Measurements from ENCODE around the gene TMEM86A.
"Not testable (repeated sequence)": the region's sequence is repeated elsewhere in the genome, so short reads cannot be mapped to it uniquely, and the experiment has no call there.

TMEM86A gene

DNA sequence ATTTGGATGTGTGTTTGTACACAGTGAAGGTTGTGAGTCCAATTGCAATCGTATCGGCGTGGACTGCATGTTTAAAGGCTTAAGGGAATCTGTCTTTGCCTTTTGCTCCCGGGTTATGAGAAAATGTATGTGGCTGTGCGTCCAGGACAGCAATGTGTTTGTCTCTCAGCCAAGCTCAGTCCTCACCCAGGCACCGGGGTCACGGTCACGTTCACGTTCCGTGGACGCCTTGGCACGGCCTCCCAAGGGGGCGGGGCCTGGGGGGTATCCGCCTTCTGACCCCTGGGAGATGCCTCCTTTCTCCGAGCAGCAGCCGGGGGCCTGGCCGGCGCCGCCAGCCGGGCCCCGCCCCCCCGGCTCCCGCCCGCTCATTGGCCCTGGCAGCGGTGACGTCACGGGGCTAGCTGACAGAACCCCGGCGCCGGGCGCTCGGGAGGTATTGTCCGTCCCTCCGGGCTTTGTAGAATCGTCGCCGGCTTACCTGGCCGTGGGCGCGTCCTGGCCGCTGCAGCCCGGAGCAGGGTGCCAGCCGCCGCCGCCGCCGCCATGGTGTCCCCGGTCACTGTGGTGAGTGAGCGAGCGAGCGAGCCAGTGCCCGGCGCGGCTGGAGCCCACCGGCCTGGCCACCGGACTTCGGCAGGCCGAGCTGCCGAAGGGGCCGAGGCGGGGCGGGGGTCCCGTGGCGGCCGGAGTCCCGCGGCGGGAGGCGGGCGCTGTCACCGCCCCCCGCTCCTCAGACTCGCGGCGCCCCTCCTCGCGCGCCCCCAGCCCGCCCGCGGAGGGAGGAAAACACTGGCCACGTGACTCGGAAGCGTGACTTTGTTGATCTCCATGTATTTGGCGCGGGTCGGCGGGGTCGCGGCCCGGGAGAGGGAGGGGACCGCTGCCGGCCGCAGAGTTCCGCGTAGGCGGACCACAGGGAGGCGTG lies at the start of gene TMEM86A:
TMEM86A (plus strand) TSS at position 439 of the 928 bp plus-strand sequence; CDS start at position 547, 108 bp downstream.
- DNase-seq = peak; percentile 82

GRCh38 chr11:18650353-18650752 lies 48.2 kb upstream of the TMEM86A start:
- no peak for DNase-seq

DNA sequence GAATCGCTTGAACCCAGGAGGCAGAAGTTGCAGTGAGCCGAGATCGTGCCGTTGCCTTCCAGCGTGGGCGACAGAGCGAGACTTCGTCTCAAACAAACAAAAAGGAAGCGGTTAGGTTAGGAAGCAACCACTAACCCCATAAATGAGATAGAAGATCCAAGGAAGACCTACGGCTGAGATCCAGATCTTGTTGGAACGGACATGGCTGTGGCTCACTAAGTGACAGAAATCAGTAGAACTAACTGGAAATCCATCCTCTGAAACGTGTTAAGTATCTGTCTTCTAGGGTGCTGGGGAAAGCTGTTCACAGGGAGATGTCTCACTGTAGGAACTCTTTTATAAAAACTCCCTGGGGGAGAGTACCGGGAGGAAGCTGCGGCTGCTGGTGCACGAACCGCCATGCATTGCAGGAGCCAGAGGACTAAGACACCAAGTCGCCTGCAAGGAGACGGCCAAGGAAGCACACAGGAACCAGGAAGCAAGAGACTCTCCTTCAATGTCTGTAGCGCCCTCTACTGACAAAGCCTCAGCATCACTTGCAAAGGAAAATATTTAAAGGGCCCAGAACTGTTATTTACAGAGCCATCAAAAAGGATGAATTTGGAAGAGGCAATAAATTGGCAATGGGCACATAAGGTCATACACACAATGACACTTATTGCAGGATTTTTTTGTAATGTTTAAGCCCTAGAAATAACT lies 47.6 kb upstream of the TMEM86A start:
- DNase-seq = no peak

- DNase-seq = no peak
Measured at GRCh38 chr11:18657673-18658072, 40.9 kb upstream of the TMEM86A start.

GRCh38 chr11:18665353-18665872 lies 33.2 kb upstream of the TMEM86A start:
- DNase-seq = not testable (repeated sequence)

GRCh38 chr11:18668131-18668530 lies 30.4 kb upstream of the TMEM86A start:
- DNase-seq = no peak

DNA sequence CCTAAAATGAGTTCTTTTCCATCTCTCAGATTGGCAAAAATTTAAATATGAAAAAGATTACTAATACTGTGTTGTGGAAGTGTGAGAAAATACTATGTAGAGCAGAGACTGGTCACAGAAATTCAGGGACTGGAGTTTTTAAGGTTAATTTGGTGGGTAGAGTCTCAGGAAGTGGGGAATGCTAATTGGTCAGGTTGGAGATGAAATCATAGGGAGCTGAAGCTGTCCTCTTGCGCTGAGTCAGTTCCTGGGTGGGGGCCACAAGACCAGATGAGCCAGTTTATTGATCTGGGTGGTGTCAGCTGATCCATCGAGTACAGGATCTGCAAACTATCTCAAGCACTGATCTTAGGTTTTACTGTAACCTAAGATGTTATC lies 29.4 kb upstream of the TMEM86A start:
- no peak for DNase-seq

GRCh38 chr11:18669711-18670110 lies 28.9 kb upstream of the TMEM86A start:
- no peak for DNase-seq

DNA sequence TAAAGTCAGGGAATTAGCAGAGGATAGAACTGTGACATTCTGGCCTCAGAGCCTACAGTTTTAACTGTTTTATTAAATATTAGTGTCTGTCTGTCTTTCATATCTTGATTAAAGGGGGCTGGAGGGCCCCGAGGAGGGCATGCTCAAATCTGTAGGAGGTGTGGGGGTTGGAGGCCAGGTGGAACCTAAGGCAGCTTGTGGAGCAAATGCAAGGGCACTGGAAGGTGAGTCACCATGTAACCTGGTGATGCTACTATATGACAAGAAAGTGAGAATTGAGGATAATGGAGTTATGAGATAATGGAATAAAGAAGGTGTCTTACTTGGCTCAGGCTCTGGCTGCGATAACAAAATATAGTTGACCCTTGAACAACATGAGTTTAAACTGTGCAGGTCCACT lies 27.3 kb upstream of the TMEM86A start:
- DNase-seq = no peak

GRCh38 chr11:18672209-18672608 lies 26.4 kb upstream of the TMEM86A start:
- peak; percentile 28 for DNase-seq

- DNase-seq = no peak
Measured at GRCh38 chr11:18676803-18677202, 21.8 kb upstream of the TMEM86A start.

GRCh38 chr11:18677560-18677959 lies 21.0 kb upstream of the TMEM86A start:
- DNase-seq = no peak

DNA sequence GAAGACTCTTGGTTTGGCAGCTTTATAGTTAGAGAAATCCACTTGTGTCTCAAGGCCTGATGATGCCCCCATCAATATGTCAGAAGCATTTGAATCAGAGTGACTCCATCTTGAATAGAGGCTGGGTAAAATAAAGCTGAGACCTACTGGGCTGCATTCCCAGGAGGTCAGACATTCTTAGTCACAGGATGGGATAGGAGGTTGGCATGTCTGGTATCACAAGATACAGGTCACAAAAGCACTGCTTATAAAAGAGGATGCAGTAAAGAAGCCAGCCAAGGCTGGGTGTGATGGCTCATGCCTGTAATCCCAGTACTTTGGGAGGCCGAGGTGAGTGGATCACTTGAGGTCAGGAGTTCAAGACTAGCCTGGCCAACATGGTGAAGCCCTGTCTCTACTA lies 16.6 kb upstream of the TMEM86A start:
- not testable (repeated sequence) for DNase-seq

DNA sequence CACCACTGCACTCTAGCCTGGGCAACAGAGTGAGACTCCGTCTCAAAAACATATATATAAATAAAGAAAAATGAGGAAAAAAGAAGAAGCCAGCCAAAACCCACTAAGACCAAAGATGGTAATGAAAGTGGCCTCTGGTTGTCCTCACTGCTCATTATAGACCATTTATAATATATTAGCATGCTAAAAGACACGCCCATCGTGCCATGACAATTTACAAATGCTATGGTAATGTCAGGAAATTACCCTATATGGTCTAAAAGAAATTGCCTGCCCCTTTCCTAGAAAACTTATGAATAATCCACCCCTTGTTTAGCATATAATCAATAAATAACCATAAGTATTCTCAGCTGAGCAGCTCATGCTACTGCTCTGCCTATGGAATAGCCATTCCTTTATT lies 16.1 kb upstream of the TMEM86A start:
- DNase-seq = no peak

DNA sequence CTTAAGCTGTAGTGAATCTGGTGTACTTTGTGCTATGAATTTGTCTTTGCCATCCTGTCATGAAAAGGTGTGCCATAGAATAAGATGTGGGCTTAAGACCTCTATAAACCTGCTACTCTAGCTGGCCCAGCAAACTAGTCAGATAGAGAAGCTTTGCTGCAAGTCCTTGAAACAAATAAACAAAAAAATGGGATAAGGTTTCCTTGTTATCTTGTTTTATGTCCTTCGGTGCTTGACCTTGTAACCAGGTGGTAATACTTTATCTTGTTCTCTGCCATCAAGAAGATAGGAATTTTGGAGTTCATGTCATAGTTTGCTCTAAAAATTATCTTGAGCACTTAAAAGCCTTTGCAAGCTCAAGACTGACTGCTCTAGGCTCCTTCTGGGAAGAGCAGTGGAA lies 14.3 kb upstream of the TMEM86A start:
- DNase-seq = no peak

DNA sequence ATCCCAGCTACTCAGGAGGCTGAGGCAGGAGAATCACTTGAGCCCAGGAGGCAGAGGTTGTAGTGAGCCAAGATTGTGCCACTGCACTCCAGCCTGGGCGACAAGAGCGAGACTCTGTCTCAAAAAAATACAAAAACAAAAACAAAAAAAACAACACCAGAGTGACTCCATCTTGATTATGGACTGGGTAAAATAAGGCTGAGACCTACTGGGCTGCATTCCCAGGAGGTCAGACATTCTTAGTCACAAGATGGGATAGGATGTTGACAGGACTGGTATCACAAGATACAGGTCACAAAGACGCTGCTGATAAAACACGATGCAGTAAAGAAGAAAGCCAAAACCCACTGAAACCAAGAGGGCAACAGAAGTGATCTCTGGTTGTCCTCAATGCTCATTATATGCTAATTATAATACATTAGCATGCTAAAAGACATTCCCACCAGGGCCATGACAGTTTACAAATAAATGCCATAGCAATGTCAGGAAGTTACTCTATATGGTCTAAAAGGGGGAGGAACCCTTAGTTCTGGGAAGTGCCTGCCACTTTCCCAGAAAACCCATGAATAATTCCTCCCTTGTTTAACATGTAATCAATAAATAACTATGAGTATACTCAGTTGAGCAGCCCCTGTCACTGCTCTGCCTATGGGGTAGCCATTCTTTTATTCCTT lies 7.0 kb upstream of the TMEM86A start:
- DNase-seq = not testable (repeated sequence)

GRCh38 chr11:18692941-18693760 lies 5.4 kb upstream of the TMEM86A start:
- DNase-seq = no peak

DNA sequence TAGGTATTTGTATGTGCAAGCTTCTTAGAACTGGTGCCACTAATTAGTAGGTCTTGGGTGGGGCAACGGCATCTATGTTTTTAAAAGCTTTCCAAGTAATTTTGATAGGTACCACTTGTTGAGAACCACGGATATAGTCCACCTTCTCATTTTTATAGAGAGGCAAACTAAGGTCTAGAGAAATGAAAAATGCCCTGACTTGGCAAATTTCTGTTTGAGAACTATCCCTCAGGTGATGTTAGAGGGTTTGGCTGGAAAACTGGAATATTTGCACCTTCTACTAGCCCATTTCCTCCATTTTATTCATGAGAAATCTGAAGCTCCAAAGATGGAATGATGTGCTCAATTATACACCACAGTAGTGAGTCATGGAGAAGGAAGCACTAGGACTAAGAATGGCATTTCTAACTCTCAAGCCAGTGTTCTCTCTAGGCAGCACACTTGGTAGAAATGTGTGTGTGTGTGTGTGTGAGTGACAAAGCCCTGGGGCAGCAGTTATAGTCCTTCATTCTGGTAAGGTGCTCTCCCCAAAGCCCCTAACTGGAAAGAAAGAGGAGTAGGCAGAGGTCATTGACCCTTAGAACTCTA lies 1.8 kb upstream of the TMEM86A start:
- DNase-seq = no peak

DNA sequence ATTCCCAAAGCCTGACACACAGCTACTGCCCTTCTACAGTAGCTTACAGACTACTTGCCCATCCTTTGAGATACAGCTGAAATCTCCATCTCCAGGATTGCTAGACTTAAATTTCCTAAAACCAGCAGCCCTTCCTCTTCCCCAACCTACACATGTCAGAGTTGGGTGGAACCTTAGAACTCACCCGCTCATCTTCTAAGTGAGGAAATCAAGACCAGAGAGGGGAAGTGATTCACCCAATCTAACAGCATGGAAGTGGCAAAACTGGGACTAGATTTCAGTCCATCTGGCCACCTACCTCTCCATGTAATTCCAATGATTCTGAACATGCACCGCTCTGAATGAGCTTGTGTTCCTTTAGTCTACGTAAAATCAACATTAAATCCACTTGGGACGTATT lies 1.0 kb upstream of the TMEM86A start:
- no peak for DNase-seq

GRCh38 chr11:18699269-18699596 lies 654 bp downstream of the TMEM86A start:
- DNase-seq = no peak

DNA sequence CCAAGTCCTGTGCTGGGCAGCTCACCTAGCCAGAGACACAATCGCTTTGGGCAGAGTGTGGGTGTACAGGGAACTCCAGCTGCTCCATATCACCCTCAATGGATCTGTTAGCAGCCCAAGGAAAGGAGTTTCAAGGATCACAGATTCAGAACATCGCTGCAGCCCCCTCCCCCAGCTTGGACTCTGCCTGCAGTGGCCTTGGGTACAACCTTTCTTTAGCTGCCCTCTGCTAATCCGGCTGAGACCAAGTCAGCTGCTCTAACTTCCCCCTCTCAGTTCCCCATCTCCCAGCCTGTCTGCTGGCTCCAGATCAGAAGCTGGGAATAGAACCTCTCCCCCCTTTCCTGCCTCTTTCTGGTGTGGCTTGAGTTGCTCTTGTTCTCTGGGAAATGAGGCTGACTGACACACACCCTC lies 1.3 kb downstream of the TMEM86A start:
- no peak for DNase-seq

DNA sequence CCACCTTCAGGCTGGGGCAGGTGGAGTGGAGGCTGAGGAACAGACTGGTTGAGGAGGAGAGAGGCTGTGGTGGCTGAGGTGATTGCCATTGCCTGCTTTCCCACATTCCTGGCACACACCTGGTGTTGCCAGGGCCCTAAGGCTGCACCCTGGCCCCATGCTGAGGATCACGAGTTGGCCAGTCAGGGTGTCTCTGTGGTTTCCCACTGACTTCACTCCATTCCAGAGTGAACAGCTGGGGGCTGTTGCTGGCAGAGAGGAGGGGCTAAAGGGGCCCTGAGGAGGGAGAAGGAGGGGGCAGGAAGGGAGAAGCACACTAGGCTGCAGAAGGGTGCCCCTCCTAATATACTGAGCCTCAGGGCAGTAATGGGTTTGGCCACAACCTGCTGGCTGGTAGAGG lies 1.8 kb downstream of the TMEM86A start:
- DNase-seq = no peak
